ENCODE results near the gene VCAM1.

The VCAM1 gene

GRCh38 chr1:100719490-100719889 is at the start of gene VCAM1:
VCAM1 (plus strand) TSS chr1:100719742; CDS start chr1:100719861, 119 bp downstream.
- DNase-seq (ENCODE audit: low spot score) = no peak
- H3K27ac ChIP-seq = no peak within 1 kb of the TSS
- CTCF ChIA-PET = no interaction called here
- TF ChIP-seq CTCF (conservative IDR thresholded peaks at IDR 0.05; ENCODE audit: low read depth) = no peak
- POLR2A ChIA-PET (ENCODE audit: low non-redundant PET) = no interaction called here

GRCh38 chr1:100670083-100670482 is 49.5 kb upstream of the VCAM1 start:
- ChIA-PET POLR2A (ENCODE audit: low non-redundant PET) (no interaction called here), CTCF (no interaction called here)
- H3K27ac ChIP-seq = no peak overlapping the region
- no peak for DNase-seq (ENCODE audit: low spot score)
- TF ChIP-seq CTCF (conservative IDR thresholded peaks at IDR 0.05; ENCODE audit: low read depth) = no peak

- CTCF ChIA-PET = no interaction called here
- POLR2A ChIA-PET (ENCODE audit: low non-redundant PET) = no interaction called here
- H3K27ac ChIP-seq = no peak overlapping the region
- DNase-seq (ENCODE audit: low spot score) = no peak
- TF ChIP-seq CTCF (conservative IDR thresholded peaks at IDR 0.05; ENCODE audit: low read depth) = no peak
Observed at GRCh38 chr1:100671601-100672000, 47.9 kb upstream of the VCAM1 start.

- POLR2A ChIA-PET (ENCODE audit: low non-redundant PET) = no interaction called here
- no peak overlapping the region for H3K27ac ChIP-seq
- CTCF ChIA-PET = no interaction called here
- TF ChIP-seq CTCF (conservative IDR thresholded peaks at IDR 0.05; ENCODE audit: low read depth) = no peak
- no peak for DNase-seq (ENCODE audit: low spot score)
Observed at GRCh38 chr1:100683448-100684349, 35.8 kb upstream of the VCAM1 start.

- no peak overlapping the region for H3K27ac ChIP-seq
- no peak for DNase-seq (ENCODE audit: low spot score)
- ChIA-PET CTCF (no interaction called here), POLR2A (ENCODE audit: low non-redundant PET) (no interaction called here)
- TF ChIP-seq CTCF (conservative IDR thresholded peaks at IDR 0.05; ENCODE audit: low read depth) = no peak
Observed at GRCh38 chr1:100699744-100700143, 19.8 kb upstream of the VCAM1 start.

GRCh38 chr1:100700586-100700985 is 19.0 kb upstream of the VCAM1 start:
- ChIA-PET POLR2A (ENCODE audit: low non-redundant PET) (no interaction called here), CTCF (no interaction called here)
- TF ChIP-seq CTCF (conservative IDR thresholded peaks at IDR 0.05; ENCODE audit: low read depth) = no peak
- H3K27ac ChIP-seq = no peak overlapping the region
- no peak for DNase-seq (ENCODE audit: low spot score)
